Activated CD8-positive, alpha-beta memory T cell treated with anti-CD3 and anti-CD28 coated beads for 1 hour (primary cell): ENCODE data around the gene JAZF1.
"Not testable (repeated sequence)": the region's sequence is repeated elsewhere in the genome, so short reads cannot be mapped to it uniquely, and the experiment has no call there.

Experiments used
- DNase-seq, 2 donors: peaks; one replicate each; pipeline ENCODE4 v3.0.0-alpha.2; 2020; ENCODE audit warnings: low read depth in 1 of 2; ENCODE audit errors: extremely low read depth in 1 of 2

JAZF1 gene

DNA sequence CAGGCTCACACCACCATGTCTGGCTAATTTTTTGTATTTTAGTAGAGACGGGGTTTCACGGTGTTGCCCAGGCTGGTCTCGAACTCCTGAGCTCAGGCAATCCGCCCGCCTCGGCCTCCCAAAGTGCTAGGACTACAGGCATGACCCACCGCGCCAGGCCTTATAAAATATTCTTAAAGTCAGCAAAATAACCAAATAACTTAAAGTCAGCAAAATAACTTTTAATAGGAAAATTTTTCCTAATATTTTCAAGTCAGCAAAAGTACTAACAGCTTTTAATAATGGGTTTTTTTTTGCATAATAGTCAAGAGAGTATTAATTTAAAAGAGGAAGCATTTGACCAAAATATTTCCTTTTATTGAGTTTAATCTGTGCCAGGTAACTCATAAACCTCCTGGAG is 258.2 kb downstream of the JAZF1 start:
- DNase-seq: not testable (repeated sequence)

DNA sequence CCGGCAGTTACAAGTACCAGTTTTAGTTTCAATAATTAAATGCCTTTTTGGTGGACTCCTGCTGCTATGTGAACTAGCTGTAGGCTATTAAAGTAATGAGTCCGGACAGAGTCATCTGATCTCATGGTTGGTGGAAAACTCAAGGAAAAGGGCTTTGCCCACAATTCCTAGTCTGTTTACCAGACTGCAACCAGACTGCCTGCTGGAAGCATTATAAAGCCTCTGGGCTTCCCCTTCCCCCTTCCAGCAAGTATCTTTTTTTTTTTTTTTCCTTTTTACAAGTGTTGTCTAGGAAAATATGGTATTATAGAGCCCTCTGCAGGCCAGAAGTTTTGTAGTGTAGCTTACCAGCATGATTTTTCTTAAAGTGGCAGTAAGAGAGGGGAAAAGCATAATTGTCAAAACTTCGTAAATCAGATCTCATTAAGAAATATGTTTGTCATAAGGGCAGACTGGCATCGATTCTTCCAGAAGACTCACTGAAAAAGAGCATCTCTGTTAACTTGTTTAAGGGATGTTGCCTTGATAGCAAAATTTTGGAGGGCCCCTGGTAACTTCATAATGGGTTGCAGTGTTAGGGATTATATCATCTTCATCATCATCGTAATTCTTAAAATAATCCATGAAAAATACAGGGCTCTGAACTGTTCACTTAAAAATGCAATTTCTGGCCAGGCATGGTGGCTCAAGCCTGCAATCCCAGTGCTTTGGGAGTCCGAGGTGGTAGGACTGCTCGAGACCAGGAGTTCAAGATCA is 259.3 kb downstream of the JAZF1 start:
- DNase-seq: no peak

DNA sequence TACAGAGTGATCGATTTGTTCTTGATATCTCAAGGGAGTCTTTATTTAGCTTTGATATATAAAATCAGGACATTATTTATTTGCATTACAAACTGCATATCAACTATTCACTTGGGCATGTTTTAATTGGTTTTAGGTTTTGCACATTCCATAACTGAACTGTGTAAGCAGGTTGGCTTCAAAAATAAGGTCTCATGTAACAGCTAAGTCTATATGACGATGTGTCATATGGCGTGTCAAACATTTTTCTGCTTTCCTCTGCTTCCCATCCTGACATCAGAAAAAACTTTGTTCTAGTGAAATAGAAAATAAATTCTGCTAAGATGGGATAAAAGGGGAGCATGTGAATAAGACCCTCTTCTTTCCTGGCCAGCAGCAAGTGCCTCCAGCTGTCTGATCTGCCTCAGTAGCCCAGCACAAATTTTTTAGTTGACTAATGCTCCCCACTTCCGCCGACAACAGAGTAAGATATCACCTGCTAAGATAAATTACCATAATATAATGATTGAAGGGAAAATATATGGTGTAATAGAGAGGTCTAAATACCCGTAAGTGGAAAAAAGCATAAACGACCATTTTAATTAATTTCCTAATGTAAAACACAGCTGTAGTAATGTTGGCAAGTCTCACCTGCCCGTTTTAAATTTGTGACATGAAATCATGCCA is 260.2 kb downstream of the JAZF1 start:
- no peak for DNase-seq

DNA sequence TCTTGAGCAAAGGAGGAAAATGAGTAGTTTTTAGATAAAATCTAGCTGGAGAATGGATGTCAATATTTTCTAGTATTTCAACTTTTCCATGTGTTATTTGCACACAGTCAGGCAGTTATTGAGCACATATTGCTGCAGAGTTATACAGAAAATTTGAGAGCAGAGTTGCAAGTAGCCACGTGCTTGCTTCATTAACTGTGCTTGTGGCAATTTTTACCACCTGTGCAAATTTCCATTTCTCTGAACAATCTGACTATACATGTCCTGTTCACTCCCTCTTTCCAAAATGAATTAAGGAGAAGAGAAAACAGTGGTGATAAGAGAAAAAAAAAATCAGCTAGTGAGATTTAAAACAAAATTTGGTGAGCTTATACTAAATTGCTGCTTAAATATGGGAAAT is 262.1 kb downstream of the JAZF1 start:
- DNase-seq: no peak

DNA sequence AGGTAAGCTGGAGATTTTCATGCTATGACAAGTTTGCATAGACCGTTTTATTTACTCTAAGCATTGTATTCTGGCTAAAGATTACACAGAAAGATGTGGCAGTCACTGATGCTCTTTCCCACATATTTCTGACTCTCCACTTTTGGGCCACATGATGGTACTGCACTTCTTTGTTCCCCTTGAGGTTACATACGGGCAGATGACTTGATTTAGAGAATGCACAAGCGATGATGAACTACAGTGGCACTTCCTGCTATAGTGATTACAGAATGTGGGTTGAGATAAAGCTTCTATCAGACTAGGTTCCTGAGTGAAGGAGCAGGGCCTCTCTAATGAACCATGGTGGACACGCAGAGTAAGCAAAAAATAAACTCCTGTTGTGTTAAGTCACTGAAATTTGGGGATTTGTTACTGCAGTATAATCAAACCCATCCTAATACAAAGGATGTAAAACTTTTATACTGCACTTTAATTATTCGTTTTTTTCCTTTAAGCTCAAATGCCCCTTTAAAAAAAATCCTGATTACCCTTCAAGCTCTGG is 262.8 kb downstream of the JAZF1 start:
- DNase-seq: no peak

DNA sequence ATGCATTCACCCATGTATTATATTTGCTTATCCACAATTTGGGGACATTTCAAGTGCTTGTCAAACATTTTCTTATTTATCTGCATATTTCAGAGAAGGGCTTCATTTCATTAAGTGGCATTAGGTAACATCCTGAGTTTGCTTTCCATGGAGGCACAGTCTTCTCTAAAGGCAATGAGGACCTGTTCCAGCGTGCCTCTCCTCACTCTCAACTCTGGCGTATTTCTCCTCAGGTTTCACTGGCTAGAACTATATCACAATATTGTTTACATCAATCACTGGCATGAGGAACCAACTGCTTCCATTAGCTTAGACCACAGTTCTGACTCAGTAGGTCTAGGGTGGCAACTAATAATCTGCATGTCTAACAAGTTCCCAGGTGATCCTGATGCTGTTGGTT is 263.5 kb downstream of the JAZF1 start:
- no peak for DNase-seq

DNA sequence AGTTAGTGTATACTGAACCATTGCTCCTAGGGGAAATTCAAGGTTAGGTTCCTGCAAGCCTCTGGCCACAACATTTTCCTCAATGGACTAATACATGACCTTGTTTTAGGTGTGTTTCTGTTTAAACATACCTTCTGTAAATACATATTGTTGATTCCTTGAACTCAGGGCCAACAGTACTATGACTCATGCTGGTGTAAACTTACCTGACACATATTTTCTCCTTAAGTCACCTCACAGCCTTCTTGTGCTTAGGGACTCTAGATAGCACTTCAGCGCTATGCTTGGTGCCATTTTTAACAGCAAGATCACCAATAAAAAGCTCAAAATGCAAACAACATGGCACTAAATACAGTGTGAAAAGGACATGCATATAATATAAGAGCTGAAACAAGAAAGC is 264.2 kb downstream of the JAZF1 start:
- no peak for DNase-seq

DNA sequence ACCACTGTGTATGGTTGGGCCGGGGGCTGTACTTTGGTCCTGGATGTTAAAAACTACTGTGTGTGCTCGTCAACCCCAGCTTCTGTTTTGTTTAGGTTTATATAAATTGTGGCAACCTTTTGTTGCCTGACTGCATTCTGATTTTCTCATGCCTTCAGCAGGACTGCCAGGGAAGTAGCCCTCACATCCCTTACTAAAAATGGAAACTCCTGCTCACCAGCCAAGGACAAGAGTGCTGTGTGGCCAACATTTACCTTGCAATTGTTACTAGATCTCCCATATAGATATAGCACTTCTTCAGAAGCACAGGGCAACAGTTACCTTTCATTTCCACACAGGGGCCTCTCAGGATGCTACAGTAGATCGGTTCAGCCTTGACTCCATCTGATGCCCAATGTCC is 266.2 kb downstream of the JAZF1 start:
- no peak for DNase-seq

DNA sequence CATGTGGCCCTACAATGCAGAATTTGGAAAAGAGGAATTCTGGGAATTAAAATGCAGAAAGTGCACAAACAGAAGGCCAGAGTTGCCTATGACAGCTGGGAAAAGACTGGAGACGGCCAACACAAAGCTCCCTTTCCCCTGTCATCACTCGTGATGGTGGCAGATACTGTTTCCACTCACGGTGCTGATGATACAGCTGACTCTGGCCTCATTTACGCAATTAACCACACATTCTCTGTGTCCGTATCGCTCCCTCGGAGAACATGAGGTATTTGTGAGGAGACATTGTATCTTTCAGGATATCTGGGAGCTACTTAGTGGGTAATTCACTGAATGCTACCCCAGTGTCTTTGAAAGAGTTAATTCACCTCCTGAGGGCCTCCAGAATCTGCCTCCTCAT is 267.8 kb downstream of the JAZF1 start:
- no peak for DNase-seq

DNA sequence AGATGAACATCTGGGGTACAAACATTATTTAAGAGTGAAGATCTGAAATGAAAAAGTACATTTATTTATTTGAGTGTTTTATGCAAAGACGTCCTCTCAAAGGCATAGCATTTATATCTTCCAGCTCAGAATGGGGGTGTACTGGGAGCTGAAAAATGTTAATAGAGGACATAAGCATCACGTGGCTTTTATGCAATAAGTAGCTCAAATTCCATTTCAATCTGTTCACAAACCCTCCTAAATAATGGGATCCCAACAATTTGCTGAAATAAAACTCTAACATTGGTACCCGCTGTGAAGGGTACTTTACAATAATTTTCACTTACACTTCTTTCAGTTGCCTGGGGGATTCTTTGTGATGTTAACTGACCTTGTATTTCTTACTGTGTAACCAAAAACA is 268.7 kb downstream of the JAZF1 start:
- no peak for DNase-seq

DNA sequence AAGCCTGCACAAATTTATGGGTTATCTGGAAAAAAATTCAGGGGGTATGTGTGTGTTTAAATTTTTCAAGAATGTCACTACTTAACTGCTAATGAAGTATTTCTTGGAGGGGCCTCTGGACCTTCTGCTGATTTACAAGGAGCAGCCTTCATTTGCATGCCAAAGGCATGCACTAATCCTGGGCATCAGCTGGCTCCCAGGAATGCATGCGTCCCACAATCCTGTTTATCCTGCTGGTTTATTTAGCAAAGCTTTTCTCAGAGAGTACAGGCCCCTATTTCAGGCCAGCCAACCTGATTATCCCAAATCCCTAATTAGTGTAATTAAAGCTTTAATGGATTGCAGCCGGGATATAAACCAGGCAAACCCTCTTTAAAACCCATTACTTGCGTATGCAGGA is 270.3 kb downstream of the JAZF1 start:
- no peak for DNase-seq

DNA sequence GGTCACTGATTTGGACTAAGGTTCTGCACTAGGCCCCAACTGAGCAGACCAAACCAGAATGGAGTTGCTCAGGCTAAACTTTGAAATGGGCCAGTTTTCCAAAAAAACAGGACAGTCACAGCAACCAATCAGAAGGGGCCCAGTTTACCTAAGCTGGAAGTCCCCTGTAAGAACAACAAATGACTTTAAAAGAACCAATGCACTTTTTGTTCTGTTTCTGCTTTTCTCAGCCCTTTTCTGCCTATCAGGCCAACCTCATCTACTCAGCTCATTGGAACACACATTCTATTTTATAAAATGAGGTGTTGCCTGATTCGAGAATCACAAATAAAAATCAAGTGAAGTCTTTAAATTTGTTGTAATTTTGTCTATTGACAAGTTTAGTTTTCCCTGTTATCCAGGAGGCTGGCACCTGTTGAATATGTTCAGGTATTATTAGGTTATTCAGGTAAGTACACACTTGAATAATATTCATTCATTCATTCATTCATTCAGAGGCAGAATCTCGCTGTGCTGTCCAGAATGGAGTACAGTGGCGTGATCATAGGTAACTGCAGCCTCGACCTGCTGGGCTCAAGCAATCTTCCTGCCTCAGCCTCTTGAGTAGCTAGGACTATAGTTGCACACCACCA is 271.9 kb downstream of the JAZF1 start:
- DNase-seq: no peak

DNA sequence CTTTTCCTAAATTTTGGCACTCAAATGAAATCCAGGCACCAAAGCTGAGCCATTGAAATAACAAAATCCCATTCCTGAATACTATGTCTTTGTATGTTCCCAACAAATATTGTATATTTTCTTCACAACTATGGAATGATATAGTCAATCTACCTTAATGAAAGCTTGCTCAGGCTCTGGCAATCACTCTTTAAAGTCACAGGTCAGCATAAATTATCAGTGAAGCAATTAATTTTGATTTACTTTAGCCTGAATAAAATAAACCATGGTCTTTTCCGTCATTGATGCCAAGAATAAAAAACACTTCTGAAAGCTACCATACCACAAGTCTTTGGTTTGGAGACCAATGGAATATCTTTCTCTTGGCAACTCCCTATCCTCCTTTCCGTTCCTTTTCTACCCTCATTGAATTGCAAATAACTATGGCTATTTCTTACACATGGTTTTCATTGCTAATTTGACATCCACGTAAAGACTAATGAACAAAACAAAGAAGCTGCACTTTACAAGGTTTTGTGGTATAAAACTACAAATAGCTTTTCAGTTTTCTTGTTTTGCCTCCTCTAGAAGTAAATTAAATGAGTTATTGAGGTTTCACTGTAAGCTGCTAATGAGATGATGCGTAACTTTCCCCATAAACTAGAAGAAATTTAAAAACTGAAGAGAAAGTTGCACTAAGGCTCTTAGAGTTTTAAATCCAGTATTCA is 274.1 kb downstream of the JAZF1 start:
- DNase-seq: no peak

DNA sequence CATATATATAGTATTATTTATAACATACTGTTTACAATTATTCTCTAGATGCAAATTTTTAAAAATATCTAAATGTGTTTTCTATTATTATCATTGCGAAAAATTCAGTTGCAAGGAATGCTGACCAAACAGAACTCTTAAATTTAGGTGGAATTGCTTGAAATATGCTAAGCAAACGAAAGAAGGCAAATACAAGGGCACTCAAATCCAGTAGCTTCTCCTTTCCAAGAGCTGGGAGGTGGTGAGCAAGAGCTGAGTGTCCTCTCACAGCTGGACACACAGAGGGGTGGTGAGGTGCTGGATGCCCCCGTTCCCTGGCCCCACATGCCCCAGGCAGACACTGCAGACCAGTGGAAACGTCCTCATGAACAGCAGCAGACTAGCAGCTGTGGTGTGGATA is 274.6 kb downstream of the JAZF1 start:
- no peak for DNase-seq

DNA sequence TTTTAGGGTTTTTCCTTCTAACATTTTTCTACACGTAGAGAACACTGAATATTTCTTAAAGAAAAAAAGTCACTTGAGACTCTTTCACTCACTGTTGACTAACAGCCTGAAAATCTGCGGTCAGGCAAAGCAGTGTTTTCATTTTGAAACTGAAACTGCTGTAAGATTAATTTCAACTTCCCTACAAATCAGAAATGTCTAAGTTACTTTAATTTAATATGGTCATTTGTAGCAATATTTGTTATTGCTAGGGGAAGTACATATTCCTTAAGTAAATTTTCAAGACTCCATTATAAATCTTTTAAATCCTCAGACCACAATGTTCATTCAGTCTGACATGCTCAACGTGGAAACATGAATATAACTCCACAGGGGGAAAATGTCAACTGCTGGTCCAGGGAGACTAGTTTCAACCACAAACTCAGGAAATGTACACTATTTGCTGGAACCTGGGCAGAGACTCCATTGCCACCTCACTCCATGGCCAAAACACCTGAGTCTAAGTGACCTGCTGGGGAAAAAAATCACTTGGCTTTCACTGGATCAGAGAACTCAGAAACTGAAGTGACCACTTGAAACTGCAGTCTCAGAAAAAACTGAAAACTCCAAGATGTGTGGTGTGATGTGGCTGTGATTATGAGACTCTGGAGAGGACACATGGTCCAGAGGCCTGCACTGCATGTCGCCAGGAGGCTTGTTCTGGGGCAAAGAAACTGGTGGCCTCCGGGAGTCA is 279.4 kb downstream of the JAZF1 start:
- no peak for DNase-seq

DNA sequence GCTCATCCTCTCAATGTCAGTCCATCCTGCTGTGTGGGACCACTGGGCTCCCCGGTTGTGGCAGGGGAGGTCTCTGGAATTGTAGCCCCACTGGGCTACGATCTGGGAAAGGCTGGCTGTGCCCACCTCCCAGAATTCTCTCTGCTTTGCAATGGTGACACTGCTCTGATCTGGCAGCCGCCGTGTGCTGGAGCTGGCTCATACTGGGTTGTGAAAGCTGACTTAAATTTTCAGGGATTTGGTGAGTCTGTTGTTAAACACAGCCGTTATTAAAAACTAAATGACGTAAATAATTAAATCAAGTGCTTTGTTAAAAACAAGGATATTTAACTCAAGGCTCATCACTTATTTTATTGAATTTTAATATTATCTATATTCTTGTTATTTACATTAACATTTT is 280.6 kb downstream of the JAZF1 start:
- DNase-seq: no peak

DNA sequence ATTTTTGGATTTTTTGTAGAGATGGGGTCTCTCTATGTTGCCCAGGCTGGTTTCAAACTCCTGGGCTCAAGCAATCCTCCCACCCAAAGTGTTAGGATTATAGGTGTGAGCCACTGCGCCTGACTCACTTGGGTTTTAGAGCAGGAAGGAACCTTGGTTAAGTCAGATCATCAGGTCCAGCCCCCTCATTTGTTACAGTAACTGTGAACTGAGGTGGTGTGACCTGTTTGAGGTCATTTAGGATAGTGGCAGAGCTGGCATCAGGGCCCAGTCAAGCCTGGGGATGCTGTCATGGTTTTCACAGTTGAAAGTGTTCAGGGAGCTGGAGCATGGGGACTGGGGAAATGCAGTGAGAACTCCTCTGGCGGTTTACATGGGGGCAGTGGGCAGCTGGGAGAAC is 281.0 kb downstream of the JAZF1 start:
- DNase-seq: no peak

DNA sequence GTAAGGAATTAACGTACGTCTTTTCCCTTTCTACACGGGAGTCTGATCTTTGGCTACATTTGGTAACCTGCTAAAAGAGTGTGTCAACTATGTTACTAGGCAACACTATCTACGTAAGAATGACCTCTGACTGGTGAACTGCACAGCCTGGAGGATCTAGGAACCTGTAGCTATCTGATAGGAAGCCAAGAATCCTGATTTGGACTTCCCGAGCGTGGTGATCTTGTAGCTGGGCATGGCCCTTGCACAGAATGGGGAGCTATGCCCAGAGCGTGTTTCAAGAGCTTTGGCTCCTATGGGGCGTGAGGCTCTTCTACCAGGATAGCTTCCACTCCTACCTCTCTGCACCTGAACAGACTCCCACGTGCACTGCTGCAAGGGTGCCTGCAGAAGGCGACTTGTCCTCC is 283.2 kb downstream of the JAZF1 start:
- DNase-seq: no peak

DNA sequence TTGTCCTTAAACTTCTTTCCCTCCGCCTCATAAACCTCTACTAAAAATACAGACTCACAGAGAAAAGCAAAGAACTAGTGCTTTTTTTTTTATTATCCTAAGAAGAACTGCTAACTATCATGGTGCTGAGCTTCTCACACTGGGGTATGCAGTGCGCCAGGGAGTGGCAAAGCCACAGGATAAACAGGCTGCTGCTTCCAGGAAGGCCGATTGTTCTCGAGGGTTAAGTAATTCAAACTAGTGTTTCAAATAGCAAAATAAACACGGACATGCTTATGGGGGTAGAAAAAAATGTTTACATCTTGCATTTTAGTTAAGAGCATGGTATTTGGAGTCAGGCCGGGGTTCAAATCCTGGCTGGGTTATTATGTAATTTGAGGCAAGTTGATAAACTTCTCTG is 283.6 kb downstream of the JAZF1 start:
- DNase-seq: no peak

DNA sequence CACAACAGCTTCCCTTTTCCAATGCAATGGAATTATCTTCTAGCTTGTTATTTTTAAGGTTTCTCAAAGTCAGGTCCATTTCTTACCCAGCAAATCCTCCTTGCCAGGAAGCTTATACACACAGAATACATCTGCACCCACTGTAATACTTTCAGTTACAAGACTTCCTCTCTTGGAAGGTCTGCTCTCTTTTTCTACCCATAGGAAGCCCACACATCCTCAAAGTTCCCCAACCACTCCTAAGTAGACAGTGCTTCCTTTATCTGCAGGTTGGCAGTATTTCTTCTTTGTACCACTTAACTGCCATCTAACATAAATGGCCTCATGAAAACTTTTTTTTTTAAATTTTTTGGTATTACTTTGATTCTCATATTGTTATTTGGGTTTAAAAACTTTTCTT is 285.0 kb downstream of the JAZF1 start:
- DNase-seq: no peak
